ENCODE measurements around the gene BABAM2.

BABAM2 gene

DNA sequence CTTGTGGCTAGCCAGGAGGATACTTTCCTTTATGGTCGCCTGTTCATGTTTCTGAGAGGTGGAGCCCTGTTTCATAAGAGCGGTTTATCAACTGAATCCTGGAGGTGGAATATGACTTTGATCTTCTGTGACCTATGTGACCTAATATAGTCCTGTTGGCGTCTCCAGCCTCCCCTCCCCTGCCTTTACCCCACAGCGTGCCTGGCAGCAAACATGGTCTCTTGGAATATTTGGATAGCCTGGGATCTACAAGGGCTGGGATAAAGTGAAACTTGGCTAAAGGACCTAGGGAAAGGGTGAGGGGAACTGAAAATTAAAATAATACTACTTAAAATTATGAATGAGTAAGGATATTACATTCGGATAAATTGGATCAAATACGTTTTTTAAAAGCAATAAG lies 246.0 kb downstream of the BABAM2 start:
- TF ChIP-seq CTCF (conservative IDR thresholded peaks at IDR 0.05; ENCODE audit: control insufficient read depth, insufficient read depth, low read depth, low read length): no peak
- no peak for DNase-seq (ENCODE audit: low read depth)
- no peak overlapping the region for H3K4me3 ChIP-seq (ENCODE audit: control insufficient read depth, low read depth, low read length)

DNA sequence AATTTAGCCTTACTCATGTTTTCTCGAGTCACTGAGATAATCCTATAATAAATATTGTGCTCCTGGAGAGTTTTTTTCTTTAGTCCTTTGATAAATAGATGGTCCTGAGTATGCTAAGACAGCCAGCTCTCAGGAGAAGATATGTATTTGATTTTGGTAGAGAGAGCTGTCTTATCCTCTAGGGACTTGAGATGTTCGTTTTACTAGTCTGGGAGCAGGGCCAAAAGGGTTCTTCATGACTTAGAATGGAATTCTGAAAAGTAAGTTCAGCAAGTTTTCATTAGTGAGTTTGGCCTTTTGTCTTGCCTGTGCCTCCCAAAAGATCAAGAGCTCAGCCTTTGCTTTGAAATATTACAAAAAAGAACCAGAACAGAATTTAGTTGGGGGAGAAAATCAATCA lies 246.7 kb downstream of the BABAM2 start:
- no peak overlapping the region for H3K4me3 ChIP-seq (ENCODE audit: control insufficient read depth, low read depth, low read length)
- DNase-seq (ENCODE audit: low read depth): peak; percentile 96
- no peak for TF ChIP-seq CTCF (conservative IDR thresholded peaks at IDR 0.05; ENCODE audit: control insufficient read depth, insufficient read depth, low read depth, low read length)

DNA sequence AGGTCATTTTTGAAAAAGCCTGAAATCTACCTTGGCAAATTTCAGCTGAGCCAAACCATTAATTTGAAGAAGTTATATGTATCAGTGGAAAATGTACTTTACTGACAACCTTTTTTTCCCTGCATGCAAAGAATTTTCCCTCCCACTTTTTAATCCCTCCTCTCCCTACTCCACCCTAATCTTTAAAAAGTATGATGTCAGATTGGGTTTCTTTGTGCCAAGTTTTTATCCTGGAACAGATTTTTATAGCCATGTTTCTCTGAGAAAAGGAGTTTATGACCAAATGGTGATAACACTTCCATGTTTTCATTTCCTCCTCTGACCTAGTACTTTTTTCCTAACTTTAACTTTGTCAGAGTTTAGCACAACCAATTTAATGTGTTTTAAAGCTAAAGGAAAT lies 251.9 kb downstream of the BABAM2 start:
- no peak overlapping the region for H3K4me3 ChIP-seq (ENCODE audit: control insufficient read depth, low read depth, low read length)
- DNase-seq (ENCODE audit: low read depth): peak; percentile 55

DNA sequence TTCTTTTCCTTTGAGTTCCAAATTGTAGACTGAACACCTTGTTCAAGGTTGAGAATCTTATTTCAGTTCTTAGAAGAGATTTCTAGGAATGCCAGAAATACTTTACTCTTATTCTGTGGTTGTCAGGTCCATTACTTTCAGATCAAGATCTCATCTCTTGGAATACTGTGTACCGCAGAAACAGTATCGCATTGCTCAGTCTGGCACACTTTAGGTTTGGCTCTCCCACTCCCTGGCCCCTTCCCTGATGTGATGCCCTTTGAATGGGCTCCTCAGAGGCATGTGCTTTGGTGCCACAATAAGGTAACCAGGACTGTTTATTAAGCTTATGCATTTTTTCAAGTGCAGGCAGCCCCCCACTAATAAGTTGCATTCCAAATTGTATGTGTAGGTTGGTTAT lies 257.5 kb downstream of the BABAM2 start:
- H3K4me3 ChIP-seq (ENCODE audit: control insufficient read depth, low read depth, low read length): no peak overlapping the region
- no peak for TF ChIP-seq CTCF (conservative IDR thresholded peaks at IDR 0.05; ENCODE audit: control insufficient read depth, insufficient read depth, low read depth, low read length)
- DNase-seq (ENCODE audit: low read depth): no peak

More for the DNA sequence above, 251.9 kb downstream of the BABAM2 start:
- TF ChIP-seq CTCF (conservative IDR thresholded peaks at IDR 0.05; ENCODE audit: control insufficient read depth, insufficient read depth, low read depth, low read length): no peak

DNA sequence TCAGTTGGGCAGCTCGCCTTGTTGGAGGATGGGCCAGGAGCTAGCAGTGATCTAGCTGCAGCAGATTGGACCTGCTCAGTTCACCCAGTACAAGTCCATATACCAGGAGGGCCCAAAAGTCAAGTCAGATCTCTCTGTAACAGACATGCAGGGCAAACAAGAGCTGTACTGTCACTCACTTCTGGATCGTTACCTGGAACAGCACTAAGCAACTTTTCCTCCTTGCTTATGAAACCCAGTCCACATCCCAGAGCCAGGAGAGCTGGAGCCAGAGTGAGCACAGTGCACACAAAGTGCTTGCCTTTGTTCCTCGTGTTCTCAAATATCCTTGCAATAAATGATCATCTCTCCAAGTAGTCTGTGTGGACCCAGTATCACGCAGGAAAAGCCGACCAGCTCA lies 258.0 kb downstream of the BABAM2 start:
- no peak for DNase-seq (ENCODE audit: low read depth)
- no peak for TF ChIP-seq CTCF (conservative IDR thresholded peaks at IDR 0.05; ENCODE audit: control insufficient read depth, insufficient read depth, low read depth, low read length)
- no peak overlapping the region for H3K4me3 ChIP-seq (ENCODE audit: control insufficient read depth, low read depth, low read length)

GRCh38 chr2:28150236-28150915 lies 259.8 kb downstream of the BABAM2 start:
- DNase-seq (ENCODE audit: low read depth): no peak
- no peak overlapping the region for H3K4me3 ChIP-seq (ENCODE audit: control insufficient read depth, low read depth, low read length)
- no peak for TF ChIP-seq CTCF (conservative IDR thresholded peaks at IDR 0.05; ENCODE audit: control insufficient read depth, insufficient read depth, low read depth, low read length)

- no peak for TF ChIP-seq CTCF (conservative IDR thresholded peaks at IDR 0.05; ENCODE audit: control insufficient read depth, insufficient read depth, low read depth, low read length)
- no peak for DNase-seq (ENCODE audit: low read depth)
- H3K4me3 ChIP-seq (ENCODE audit: control insufficient read depth, low read depth, low read length): no peak overlapping the region
Measured at GRCh38 chr2:28150994-28151393, 260.5 kb downstream of the BABAM2 start.
